ENCODE measurements around the gene DLL4.

GRCh38 chr15:40957581-40958051, 28.5 kb downstream of the DLL4 start:
- TF ChIP-seq POLR2AphosphoS5 (IDR thresholded peaks at IDR 0.05; ENCODE audit: low read depth, low read length), result 0 out of 2 replicates have a peak, but pooled peaks have one; percentile 22
- no peak for TF ChIP-seq SIN3A (IDR thresholded peaks at IDR 0.05; ENCODE audit: borderline replicate concordance, insufficient read depth, low read length)
- TF ChIP-seq REST (IDR thresholded peaks at IDR 0.05; ENCODE audit: insufficient read depth in 1 of 2, low read depth in 2 of 2, low read length in 2 of 2), result no peak
- TF ChIP-seq TAF1 (IDR thresholded peaks at IDR 0.05; ENCODE audit: borderline replicate concordance, insufficient read depth, low read length), result no peak
- no peak for TF ChIP-seq FOXP2 (optimal IDR thresholded peaks at IDR 0.05; ENCODE audit: borderline replicate concordance, extremely low read depth, extremely low read length, insufficient read depth)
